Fibroblast of villous mesenchyme (primary cell): Measurements from ENCODE around the gene FBN1. TPM values are rescaled to one million over a fixed set of nuclear protein-coding genes. Genes with fewer than 3 reads are reported as not detected.
A peak's percentile ranks its signal among the peaks of the same experiment; 100 is the strongest.

Source experiments
- DNase-seq: peaks from one replicate; pipeline ENCODE4 v3.0.0-alpha.2; 2010; ENCODE audit warnings: low read depth
- H3K4me3 ChIP-seq: 2 replicates; pipeline ENCODE4 v1.5.1; 2011; ENCODE audit warnings: low read depth, mild to moderate bottlenecking, low read length
- total RNA-seq: library from RNA; depleted of rRNA; stranded (reverse); fragments of >200 nt; gene quantifications from 2 replicates; pipeline ENCODE4 v1.2.3, GENCODE V29; 2012
- TF ChIP-seq, protein P1 (sequence below): IDR thresholded peaks from 2 replicates; pipeline ENCODE4 v1.5.1; 2012; ENCODE audit warnings: low read depth, mild to moderate bottlenecking, low read length; ENCODE audit not compliant: insufficient read depth

Gene FBN1
- total RNA-seq, 1 donor, result 333 TPM

- TF ChIP-seq, protein P1, sequence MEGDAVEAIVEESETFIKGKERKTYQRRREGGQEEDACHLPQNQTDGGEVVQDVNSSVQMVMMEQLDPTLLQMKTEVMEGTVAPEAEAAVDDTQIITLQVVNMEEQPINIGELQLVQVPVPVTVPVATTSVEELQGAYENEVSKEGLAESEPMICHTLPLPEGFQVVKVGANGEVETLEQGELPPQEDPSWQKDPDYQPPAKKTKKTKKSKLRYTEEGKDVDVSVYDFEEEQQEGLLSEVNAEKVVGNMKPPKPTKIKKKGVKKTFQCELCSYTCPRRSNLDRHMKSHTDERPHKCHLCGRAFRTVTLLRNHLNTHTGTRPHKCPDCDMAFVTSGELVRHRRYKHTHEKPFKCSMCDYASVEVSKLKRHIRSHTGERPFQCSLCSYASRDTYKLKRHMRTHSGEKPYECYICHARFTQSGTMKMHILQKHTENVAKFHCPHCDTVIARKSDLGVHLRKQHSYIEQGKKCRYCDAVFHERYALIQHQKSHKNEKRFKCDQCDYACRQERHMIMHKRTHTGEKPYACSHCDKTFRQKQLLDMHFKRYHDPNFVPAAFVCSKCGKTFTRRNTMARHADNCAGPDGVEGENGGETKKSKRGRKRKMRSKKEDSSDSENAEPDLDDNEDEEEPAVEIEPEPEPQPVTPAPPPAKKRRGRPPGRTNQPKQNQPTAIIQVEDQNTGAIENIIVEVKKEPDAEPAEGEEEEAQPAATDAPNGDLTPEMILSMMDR, result no peak
- no peak for DNase-seq
Measured at GRCh38 chr15:48407646-48408045, 237.9 kb downstream of the FBN1 start.

GRCh38 chr15:48406911-48407310 lies 238.6 kb downstream of the FBN1 start:
- TF ChIP-seq, protein P1, result peak; percentile 43
- no peak for DNase-seq
- no peak overlapping the region for H3K4me3 ChIP-seq

More at GRCh38 chr15:48407646-48408045, 237.9 kb downstream of the FBN1 start:
- no peak overlapping the region for H3K4me3 ChIP-seq

GRCh38 chr15:48406266-48406891 lies 239.1 kb downstream of the FBN1 start:
- TF ChIP-seq, protein P1, result no peak
- H3K4me3 ChIP-seq, result no peak overlapping the region
- no peak for DNase-seq

DNA sequence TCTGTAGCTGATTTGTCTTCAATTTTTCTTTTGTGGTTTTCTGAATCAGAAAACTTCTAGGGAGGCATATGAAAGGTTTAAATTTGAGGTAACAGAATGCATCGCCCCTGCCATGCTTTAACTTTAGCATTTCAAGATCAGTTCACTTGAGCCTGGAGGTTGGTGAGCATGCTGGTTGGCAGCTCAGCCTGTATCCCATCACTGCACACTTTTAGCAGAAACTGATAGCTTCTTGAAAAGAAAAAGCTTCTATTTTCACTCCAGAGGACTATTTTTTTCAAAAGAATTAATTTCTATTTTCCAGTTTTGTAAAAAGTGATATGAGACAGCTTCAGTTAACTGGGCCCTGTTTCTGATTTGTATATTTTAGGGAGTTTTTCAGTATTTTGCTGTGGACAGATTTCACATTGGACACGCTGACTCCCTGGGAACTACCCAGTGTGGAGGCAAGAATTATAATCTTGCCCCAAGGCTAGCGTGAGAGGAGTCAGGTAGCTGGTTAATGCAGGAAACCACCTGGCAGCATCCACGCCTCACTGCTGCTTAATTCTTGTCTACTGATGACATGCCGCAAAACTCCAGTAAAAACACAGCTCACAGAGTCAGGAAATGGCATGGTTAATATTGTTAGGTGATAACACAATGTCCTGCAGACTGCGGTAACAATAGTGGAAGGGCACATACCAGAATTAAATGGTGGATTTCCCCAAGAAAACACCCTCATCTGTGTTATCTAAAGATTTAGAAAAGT lies 242.9 kb downstream of the FBN1 start:
- TF ChIP-seq, protein P1, result no peak
- DNase-seq, result no peak
- H3K4me3 ChIP-seq, result no peak overlapping the region

- no peak overlapping the region for H3K4me3 ChIP-seq
- TF ChIP-seq, protein P1, result no peak
- DNase-seq, result no peak
Measured at GRCh38 chr15:48400086-48400485, 245.4 kb downstream of the FBN1 start.

DNA sequence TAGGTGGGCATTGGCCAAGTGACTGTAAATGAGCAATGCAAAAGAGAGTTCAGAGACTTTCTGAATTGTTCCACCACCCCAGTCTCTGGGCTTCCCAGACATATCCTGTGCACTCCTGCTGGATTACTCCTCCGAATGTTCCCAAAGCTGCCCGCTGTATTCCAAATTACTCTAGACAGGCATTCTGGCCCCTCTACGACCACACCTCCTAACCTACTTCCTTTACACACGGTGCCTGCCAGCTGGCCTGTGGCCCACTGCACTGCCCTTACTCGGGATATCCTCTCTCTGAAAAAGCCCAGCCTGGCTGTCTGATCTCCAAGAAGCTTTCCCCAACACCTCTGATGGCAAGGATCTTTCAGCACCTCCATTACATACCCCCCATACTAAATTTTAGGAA lies 247.7 kb downstream of the FBN1 start:
- TF ChIP-seq, protein P1, result no peak
- DNase-seq, result no peak
- H3K4me3 ChIP-seq, result no peak overlapping the region

DNA sequence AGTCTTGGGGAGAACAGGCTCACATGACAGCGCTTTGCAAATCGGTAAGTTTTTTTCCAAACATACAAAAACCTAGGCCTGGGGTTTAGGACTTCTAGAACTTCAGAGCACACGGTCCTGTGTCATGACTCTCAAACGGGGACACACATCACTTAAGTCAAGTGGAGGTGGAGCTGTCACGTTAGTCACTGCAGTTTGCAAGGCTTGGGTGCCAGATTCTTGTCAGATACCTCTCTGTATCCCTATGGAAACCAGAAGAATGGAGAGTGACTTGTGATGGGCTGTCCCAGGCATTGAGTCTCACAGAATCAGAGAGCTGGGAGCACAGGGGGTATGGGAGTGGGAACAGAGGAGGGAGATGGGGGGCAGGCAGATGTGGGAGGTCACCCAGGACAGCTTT lies 249.5 kb downstream of the FBN1 start:
- no peak overlapping the region for H3K4me3 ChIP-seq
- no peak for DNase-seq
- TF ChIP-seq, protein P1, result no peak
